ENCODE data around the gene ATP10B.

Gene ATP10B

GRCh38 chr5:160542281-160542680 is 309.7 kb downstream of the ATP10B start:
- H3K4me3 ChIP-seq (ENCODE audit: low read depth, low read length): no peak overlapping the region
- DNase-seq: no peak
- no peaks in the 10 kb centered on the region for H3K36me3 ChIP-seq (replicated peaks)
- in situ Hi-C loops (cut with HindIII; ENCODE audit: low pct_ligation_motif_present, low sequenced_read_pairs): no loop called here
- TF ChIP-seq CTCF (IDR thresholded peaks at IDR 0.05; ENCODE audit: low read depth, low read length, missing control alignments): no peak
- no peaks in the 10 kb centered on the region for H3K27me3 ChIP-seq (replicated peaks)
- no peak overlapping the region for H3K27ac ChIP-seq

GRCh38 chr5:160539431-160539830 is 312.6 kb downstream of the ATP10B start:
- Histone ChIP-seq H3K4me3 (ENCODE audit: low read depth, low read length) (no peak overlapping the region), H3K27ac (no peak overlapping the region), H3K27me3 (replicated peaks) (no peaks in the 10 kb centered on the region), H3K36me3 (replicated peaks) (no peaks in the 10 kb centered on the region)
- DNase-seq: no peak
- no peak for TF ChIP-seq CTCF (IDR thresholded peaks at IDR 0.05; ENCODE audit: low read depth, low read length, missing control alignments)
- in situ Hi-C loops (cut with HindIII; ENCODE audit: low pct_ligation_motif_present, low sequenced_read_pairs): no loop called here

GRCh38 chr5:160537940-160538339 is 314.1 kb downstream of the ATP10B start:
- in situ Hi-C loops (cut with HindIII; ENCODE audit: low pct_ligation_motif_present, low sequenced_read_pairs): no loop called here
- H3K27me3 ChIP-seq (replicated peaks): no peaks in the 10 kb centered on the region
- DNase-seq: no peak
- no peaks in the 10 kb centered on the region for H3K36me3 ChIP-seq (replicated peaks)
- no peak for TF ChIP-seq CTCF (IDR thresholded peaks at IDR 0.05; ENCODE audit: low read depth, low read length, missing control alignments)
- no peak overlapping the region for H3K27ac ChIP-seq
- H3K4me3 ChIP-seq (ENCODE audit: low read depth, low read length): no peak overlapping the region

- Histone ChIP-seq H3K27ac (no peak overlapping the region), H3K4me3 (ENCODE audit: low read depth, low read length) (no peak overlapping the region), H3K27me3 (replicated peaks) (no peaks in the 10 kb centered on the region), H3K36me3 (replicated peaks) (no peaks in the 10 kb centered on the region)
- no peak for DNase-seq
- in situ Hi-C loops (cut with HindIII; ENCODE audit: low pct_ligation_motif_present, low sequenced_read_pairs): no loop called here
- no peak for TF ChIP-seq CTCF (IDR thresholded peaks at IDR 0.05; ENCODE audit: low read depth, low read length, missing control alignments)
Observed at GRCh38 chr5:160537116-160537515, 314.9 kb downstream of the ATP10B start.

- Histone ChIP-seq H3K27me3 (replicated peaks) (no peaks in the 10 kb centered on the region), H3K27ac (no peak overlapping the region), H3K36me3 (replicated peaks) (no peaks in the 10 kb centered on the region), H3K4me3 (ENCODE audit: low read depth, low read length) (no peak overlapping the region)
- no peak for TF ChIP-seq CTCF (IDR thresholded peaks at IDR 0.05; ENCODE audit: low read depth, low read length, missing control alignments)
- DNase-seq: no peak
- in situ Hi-C loops (cut with HindIII; ENCODE audit: low pct_ligation_motif_present, low sequenced_read_pairs): no loop called here
Observed at GRCh38 chr5:160534914-160535313, 317.1 kb downstream of the ATP10B start.

GRCh38 chr5:160534125-160534524 is 317.9 kb downstream of the ATP10B start:
- in situ Hi-C loops (cut with HindIII; ENCODE audit: low pct_ligation_motif_present, low sequenced_read_pairs): no loop called here
- no peak overlapping the region for H3K27ac ChIP-seq
- no peak for DNase-seq
- H3K27me3 ChIP-seq (replicated peaks): no peaks in the 10 kb centered on the region
- no peak for TF ChIP-seq CTCF (IDR thresholded peaks at IDR 0.05; ENCODE audit: low read depth, low read length, missing control alignments)
- no peaks in the 10 kb centered on the region for H3K36me3 ChIP-seq (replicated peaks)
- H3K4me3 ChIP-seq (ENCODE audit: low read depth, low read length): no peak overlapping the region

Measured in brain microvascular endothelial cell (primary cell).